H1 (cell line): ENCODE data around the gene RAB29. TPM values are rescaled to one million over a fixed set of nuclear protein-coding genes. Genes with fewer than 3 reads are reported as not detected.

Experiments
- BCL11A ChIP-seq, 2 experiments: IDR thresholded peaks; one replicate each; pipeline ENCODE4 v1.6.1; 2011; ENCODE audit warnings: low read depth in 2 of 2, low read length in 2 of 2, mild to moderate bottlenecking in 2 of 2
- CHD7 ChIP-seq: fragments of 300-600 bp; sonication (generic); IDR thresholded peaks from 2 replicates; pipeline ENCODE4 v1.7.1; 2012; ENCODE audit warnings: low read length, moderate library complexity, mild to moderate bottlenecking, inconsistent platforms; ENCODE audit not compliant: insufficient replicate concordance
- FOSL1 ChIP-seq: IDR thresholded peaks from 2 replicates; pipeline ENCODE4 v1.6.1; 2011; ENCODE audit warnings: mild to moderate bottlenecking, low read depth, low read length, moderate library complexity; ENCODE audit not compliant: insufficient read depth
- GTF2F1 ChIP-seq: IDR thresholded peaks from 2 replicates; pipeline ENCODE4 v1.6.1; 2012; ENCODE audit warnings: low read depth, low read length, improper control_type of control experiment, borderline replicate concordance
- KDM1A ChIP-seq: fragments of 200-600, 300-600 bp; sonication (generic); IDR thresholded peaks from 2 replicates; pipeline ENCODE4 v1.7.1; 2016; ENCODE audit warnings: mild to moderate bottlenecking, low read length, borderline replicate concordance
- MAX ChIP-seq: IDR thresholded peaks from 2 replicates; pipeline ENCODE4 v1.6.1; 2012; ENCODE audit warnings: inconsistent platforms
- RAD21 ChIP-seq, 2 experiments: IDR thresholded peaks in 1 of 2; conservative IDR thresholded peaks in 1 of 2; 2 replicates each; pipeline ENCODE4 v1.6.1; 2011; ENCODE audit warnings: low read depth in 2 of 2, low read length in 2 of 2, improper control_type of control experiment in 1 of 2, inconsistent platforms in 1 of 2, mild to moderate bottlenecking in 1 of 2, moderate library complexity in 1 of 2
- RNF2 ChIP-seq: fragments of 200-900, 300-1000 bp; sonication (generic); IDR thresholded peaks from 2 replicates; pipeline ENCODE4 v1.7.1; 2016; ENCODE audit warnings: borderline replicate concordance, low read depth, mild to moderate bottlenecking, antibody characterized with exemption, low read length; ENCODE audit not compliant: poor library complexity, severe bottlenecking; ENCODE audit errors: missing control alignments
- RXRA ChIP-seq: IDR thresholded peaks from 2 replicates; pipeline ENCODE4 v1.6.1; 2011; ENCODE audit warnings: low read depth, mild to moderate bottlenecking, low read length, moderate library complexity; ENCODE audit not compliant: insufficient read depth
- TCF12 ChIP-seq: IDR thresholded peaks from 2 replicates; pipeline ENCODE4 v1.6.1; 2011; ENCODE audit warnings: low read depth, mild to moderate bottlenecking, low read length
- TEAD4 ChIP-seq: IDR thresholded peaks from 2 replicates; pipeline ENCODE4 v1.6.1; 2012; ENCODE audit warnings: low read depth, low read length, inconsistent platforms, mixed read lengths
- polyA plus RNA-seq, 7 experiments: library from polyadenylated mRNA; depleted of rRNA in 3 of 7; stranded (reverse) in 5 of 7; unstranded in 2 of 7; fragments of >200 nt in 5 of 7; fragments of 200-250 nt in 2 of 7; gene quantifications; 1 replicate in 5 of 7; 2 replicates in 1 of 7; 4 replicates in 1 of 7; pipeline versions ENCODE4 v1.2.1 to v1.2.3, GENCODE V29; 2011 to 2013; ENCODE audit warnings: missing spikeins in 2 of 7, mixed read lengths in 2 of 7
- total RNA-seq: library from RNA; stranded (reverse); fragmentation: NEBNext Ultra II Directional; extraction: Animal tissue kit (Norgen Biotek cat#: 25700); gene quantifications from 2 replicates; pipeline ENCODE4 v1.2.1, GENCODE V29; 2021

The RAB29 gene
- total and polyA plus RNA-seq, 2 of the 8 experiments (the other 6 are each of a cell fraction or from before 2014, with no cell fraction given) = 10.1 to 17.3 TPM

GRCh38 chr1:205785446-205785845, 10.2 kb upstream of the RAB29 start (continued):
- TF ChIP-seq CHD7 (no peak), RXRA (no peak), GTF2F1 (no peak), FOSL1 (no peak), TCF12 (no peak), KDM1A (no peak), RNF2 (no peak), MAX (no peak), TEAD4 (no peak), RAD21 (IDR thresholded peaks at IDR 0.05 in 1 of 2, conservative IDR thresholded peaks at IDR 0.05 in 1 of 2; ENCODE audit: low read depth in 2 of 2, low read length in 2 of 2) (no peak), BCL11A (IDR thresholded peaks at IDR 0.05; ENCODE audit: low read depth in 2 of 2, low read length in 2 of 2) (no peak)
